K562 (cell line): Measurements from ENCODE around the gene ARHGDIA. TPM values are rescaled to one million over a fixed set of nuclear protein-coding genes. Genes with fewer than 3 reads are reported as not detected.

Source experiments
- ATAC-seq: fragments of 200-7000 bp; cut with Tn5 transposase; 3 replicates; pipeline ENCODE4 v1.9.1; 2020; ENCODE audit warnings: moderate library complexity
- BruUV-seq: library from RNA; stranded (reverse); fragments of 400-500 nt; replicated peaks from 2 replicates; lab custom pipeline; 2021; lab: Mats Ljungman, UMichigan
- CTCF ChIA-PET: fragments of 300-600 bp; formaldehyde crosslinking; extraction: SDS; loops from one replicate; lab custom pipeline; 2021; ENCODE audit warnings: low intra/inter-chr PET ratio; lab: Yijun Ruan, JAX
- POLR2A ChIA-PET: fragments of 300-600, 350-650 bp; sonication (Branson Sonifier 250); formaldehyde crosslinking; extraction: SDS; loops from one replicate; lab custom pipeline; 2021; ENCODE audit warnings: antibody characterized with exemption, inconsistent platforms; lab: Yijun Ruan, JAX
- DNase-seq, 4 experiments: peaks; one replicate each; pipeline versions ENCODE4 v3.0.0 to v3.0.0-alpha.2; 2011 to 2018; ENCODE audit warnings: low spot score in 3 of 4, mixed read lengths in 3 of 4; ENCODE audit errors: extremely low read depth in 1 of 4
- FAIRE-seq: peaks from 2 replicates; lab custom pipeline; 2011; peaks lifted over from hg19 to GRCh38; lab: Jason Lieb, UNC
- H2AFZ ChIP-seq: 2 replicates; pipeline ENCODE4 v1.6.0; 2011; ENCODE audit warnings: low read depth, low read length, control low read depth, inconsistent platforms
- H3K27ac ChIP-seq: fragments of 200-600 bp; 3 replicates; pipeline ENCODE4 v1.8.0; 2011; ENCODE audit warnings: low read depth, mild to moderate bottlenecking, control low read depth, inconsistent platforms, low read length, moderate library complexity, mixed read lengths; ENCODE audit errors: extremely low read depth
- H3K27me3 ChIP-seq, 2 experiments: fragments of 300-600 bp in 1 of 2; 2 replicates in 1 of 2; 3 replicates in 1 of 2; pipeline versions ENCODE4 v1.6.0 to v1.8.0; 2011; ENCODE audit warnings: inconsistent platforms in 2 of 2, low read length in 2 of 2, mild to moderate bottlenecking in 1 of 2, mixed read lengths in 1 of 2, moderate library complexity in 1 of 2; ENCODE audit not compliant: control insufficient read depth in 2 of 2, insufficient read depth in 2 of 2
- H3K36me3 ChIP-seq: fragments of 300-600 bp; 3 replicates; pipeline ENCODE4 v1.8.0; 2011; ENCODE audit warnings: mild to moderate bottlenecking, low read length, inconsistent platforms; ENCODE audit not compliant: control insufficient read depth, insufficient read depth
- H3K4me1 ChIP-seq, 2 experiments: fragments of 200-600 bp in 1 of 2; replicated peaks in 1 of 2; 2 replicates in 1 of 2; 3 replicates in 1 of 2; pipeline versions ENCODE4 v1.5.1 to v1.8.0; 2011; ENCODE audit warnings: inconsistent platforms in 2 of 2, low read length in 2 of 2, mild to moderate bottlenecking in 1 of 2, mixed read lengths in 1 of 2, moderate library complexity in 1 of 2; ENCODE audit not compliant: control insufficient read depth in 2 of 2, insufficient read depth in 2 of 2
- H3K4me2 ChIP-seq: 2 replicates; pipeline ENCODE4 v1.6.1; 2011; ENCODE audit warnings: low read length, control low read depth, inconsistent platforms, mixed read lengths; ENCODE audit not compliant: insufficient read depth
- H3K4me3 ChIP-seq: fragments of 200-600 bp; sonication (generic), shearing (Covaris generic); 2 replicates; pipeline ENCODE4 v1.5.1; 2016; ENCODE audit warnings: control low read depth, inconsistent platforms
- H3K79me2 ChIP-seq: fragments of 200-600 bp; 3 replicates; pipeline ENCODE4 v1.8.0; 2011; ENCODE audit warnings: low read length, inconsistent platforms; ENCODE audit not compliant: control insufficient read depth, insufficient read depth
- H3K9ac ChIP-seq, 2 experiments: 2 replicates each; pipeline versions ENCODE4 v1.6.0 to v1.6.1; 2011; ENCODE audit warnings: low read depth in 2 of 2, low read length in 2 of 2, control low read depth in 1 of 2, inconsistent platforms in 1 of 2, mild to moderate bottlenecking in 1 of 2, mixed read lengths in 1 of 2; ENCODE audit not compliant: insufficient read depth in 1 of 2
- H3K9me1 ChIP-seq: one replicate; pipeline ENCODE4 v1.6.0; 2011; ENCODE audit warnings: inconsistent platforms, mild to moderate bottlenecking, low read length, moderate library complexity; ENCODE audit not compliant: control insufficient read depth, insufficient read depth
- H3K9me3 ChIP-seq: replicated peaks from 2 replicates; pipeline ENCODE4 v1.5.1; 2011; ENCODE audit warnings: low read depth, low read length, inconsistent platforms; ENCODE audit not compliant: control insufficient read depth, insufficient read depth
- H4K20me1 ChIP-seq: replicated peaks from 2 replicates; pipeline ENCODE4 v1.6.1; 2011; ENCODE audit warnings: low read length, inconsistent platforms, mixed read lengths; ENCODE audit not compliant: control insufficient read depth, insufficient read depth
- EGR1 ChIP-seq: fragments of 450-650 bp; conservative IDR thresholded peaks from 2 replicates; pipeline ENCODE4 v1.6.1; 2017; ENCODE audit warnings: mild to moderate bottlenecking
- FOSL1 ChIP-seq: fragments of 200-800 bp; sonication (Bioruptor generic); conservative IDR thresholded peaks from 2 replicates; pipeline ENCODE4 v1.6.1; 2016; ENCODE audit warnings: missing genetic modification characterization, missing compliant biosample characterization
- HMGXB4 ChIP-seq: sonication (generic); formaldehyde crosslinking; IDR thresholded peaks from 2 replicates; pipeline ENCODE4 v1.8.1; 2023; ENCODE audit warnings: mild to moderate bottlenecking, missing genetic modification reagents
- IRF1 ChIP-seq: sonication (generic); formaldehyde crosslinking; IDR thresholded peaks from 2 replicates; pipeline ENCODE4 v1.8.0; 2022; ENCODE audit warnings: missing genetic modification reagents, mild to moderate bottlenecking, borderline replicate concordance
- IRF2 ChIP-seq: sonication (generic); formaldehyde crosslinking; IDR thresholded peaks from 2 replicates; pipeline ENCODE4 v1.8.1; 2022; ENCODE audit warnings: mild to moderate bottlenecking, missing genetic modification reagents
- KLF13 ChIP-seq: fragments of 450-650 bp; IDR thresholded peaks from 2 replicates; pipeline ENCODE4 v1.6.1; 2016; ENCODE audit warnings: missing genetic modification characterization, low read depth, mild to moderate bottlenecking, missing compliant biosample characterization, moderate library complexity, borderline replicate concordance
- NFYB ChIP-seq: IDR thresholded peaks from 2 replicates; pipeline ENCODE4 v1.6.1; 2011; ENCODE audit warnings: mild to moderate bottlenecking, moderate library complexity; ENCODE audit not compliant: insufficient read length; ENCODE audit errors: extremely low read depth
- RBFOX2 ChIP-seq: fragments of 200-400 bp; formaldehyde crosslinking; IDR thresholded peaks from 2 replicates; pipeline ENCODE4 v1.6.1; 2017; ENCODE audit warnings: low read depth, mild to moderate bottlenecking, low read length, moderate library complexity
- SAP30 ChIP-seq: fragments of 200-600 bp; sonication (generic); IDR thresholded peaks from 2 replicates; pipeline ENCODE4 v1.6.1; 2012; ENCODE audit warnings: borderline replicate concordance, low read depth, mild to moderate bottlenecking, moderate library complexity, low read length, control low read depth, inconsistent platforms; ENCODE audit not compliant: insufficient read depth, poor library complexity, severe bottlenecking
- SMAD4 ChIP-seq: fragments of 250-450 bp; sonication (Bioruptor Pico); conservative IDR thresholded peaks from 2 replicates; pipeline ENCODE4 v1.8.0; 2021; ENCODE audit warnings: inconsistent platforms, mild to moderate bottlenecking, moderate library complexity
- SMARCA5 ChIP-seq: fragments of 450-650 bp; IDR thresholded peaks from 2 replicates; pipeline ENCODE4 v1.6.1; 2016
- TRIM24 ChIP-seq, 2 experiments: fragments of 450-650 bp; IDR thresholded peaks; 2 replicates each; pipeline ENCODE4 v1.6.1; 2016
- ZBTB33 ChIP-seq: sonication (generic); formaldehyde crosslinking; IDR thresholded peaks from 2 replicates; pipeline ENCODE4 v1.8.1; 2023; ENCODE audit warnings: mild to moderate bottlenecking, missing genetic modification reagents
- ZC3H11A ChIP-seq: IDR thresholded peaks from 2 replicates; pipeline ENCODE4 v1.6.1; 2012; ENCODE audit warnings: low read depth, low read length, improper control_type of control experiment
- ZNF586 ChIP-seq: fragments of 450-650 bp; formaldehyde crosslinking; conservative IDR thresholded peaks from 2 replicates; pipeline ENCODE4 v1.4.0; 2020; ENCODE audit warnings: mild to moderate bottlenecking, moderate library complexity
- ZNF696 ChIP-seq: fragments of 250-450 bp; sonication (Bioruptor Pico); conservative IDR thresholded peaks from 2 replicates; pipeline ENCODE4 v1.4.0; 2020; ENCODE audit warnings: mild to moderate bottlenecking, moderate library complexity
- WGBS: fragments of 100-300 bp; shearing (Covaris generic); methylation state at CpG from one replicate; pipeline ENCODE4 v1.1.6; 2016; ENCODE audit warnings: low coverage, mixed read lengths; ENCODE audit not compliant: insufficient coverage; ENCODE audit errors: missing lambda C conversion rate; 5-methylcytosine and 5-hydroxymethylcytosine counted together
- in situ Hi-C: fragments of 300-500 bp; cut with MboI; formaldehyde crosslinking; loops from 4 replicates; pipeline ENCODE4 v1.15.0; 2018; ENCODE audit warnings: inconsistent platforms, mixed read lengths
- intact Hi-C: fragments of 100-400 bp; cut with micrococcal nuclease; formaldehyde crosslinking; loops from 2 replicates; pipeline ENCODE4 v1.14.2; 2022
- polyA plus RNA-seq, 8 experiments: library from polyadenylated mRNA; depleted of rRNA in 4 of 8; stranded (reverse) in 5 of 8; unstranded in 3 of 8; fragments of >200 nt; fragmentation: Nextera tagmentation in 2 of 8; fragmentation: Illumina TruSeq in 1 of 8; extraction: Ambion mirVana in 2 of 8; extraction: Trizol in 1 of 8; gene quantifications; 2 replicates each; pipeline versions ENCODE4 v1.2.1 to v1.2.3, GENCODE V29; 2011 to 2014; ENCODE audit warnings: inconsistent platforms in 1 of 8, missing spikeins in 1 of 8
- total RNA-seq, 7 experiments: library from RNA; depleted of rRNA in 6 of 7; stranded (reverse); fragments of >200 nt in 6 of 7; fragmentation: Illumina TruSeq in 2 of 7; extraction: Trizol in 2 of 7; gene quantifications; 2 replicates each; pipeline versions ENCODE4 v1.2.1 to v1.2.3, GENCODE V29; 2011 to 2021; ENCODE audit warnings: low replicate concordance in 1 of 7

ARHGDIA gene
- total and polyA plus RNA-seq, 9 of the 15 experiments (the other 6 are each of a cell fraction or from before 2014, with no cell fraction given), result 9.6 to 340 (median 97.6) TPM

- TF ChIP-seq HMGXB4 (CRISPR knock-in tag), result no peak
- peak; percentile 31 for TF ChIP-seq RBFOX2
- no peak for TF ChIP-seq EGR1
- TF ChIP-seq ZNF586 (CRISPR knock-in tag), result no peak
- TF ChIP-seq FOSL1, result 0 out of 2 replicates have a peak, but pooled peaks have one; percentile 5
These were observed 27.7 kb upstream of the ARHGDIA start (continued) for GRCh38 chr17:81898885-81899284.

GRCh38 chr17:81898029-81898866, 27.1 kb upstream of the ARHGDIA start:
- peaks cover 66% of the 10 kb centered on the region; the same call in 2 of the 3 replicates for H3K36me3 ChIP-seq
- peak; percentile 37 for FAIRE-seq
- TF ChIP-seq KLF13 (tag) (no peak), ZBTB33 (CRISPR knock-in tag) (peak; percentile 65), NFYB (no peak), ZNF696 (no peak), SMAD4 (CRISPR knock-in tag) (no peak), IRF2 (no peak), ZC3H11A (no peak), TRIM24 (IDR thresholded peaks at IDR 0.05) (no peak), SAP30 (no peak), IRF1 (CRISPR knock-in tag) (no peak), SMARCA5 (no peak)

More at GRCh38 chr17:81898029-81898866, 27.1 kb upstream of the ARHGDIA start:
- H3K79me2 ChIP-seq, result peaks cover 12% of the 10 kb centered on the region
- 70% methylated on average over 19 of the region's 19 CpGs for WGBS
- H3K27ac ChIP-seq, result no peak overlapping the region
- H3K27me3 ChIP-seq, result no peaks in the 10 kb centered on the region
- in situ Hi-C loops, result no loop called here
- BruUV-seq, result no TSS peak
- H4K20me1 ChIP-seq, result peaks cover 9% of the 10 kb centered on the region; the same call in 1 of the 2 replicates
- CTCF ChIA-PET, result no interaction called here
- no peak for ATAC-seq
- peaks cover 10 to 48% of the 10 kb centered on the region in 2 experiments for H3K4me1 ChIP-seq
- H3K9me1 ChIP-seq, result peaks cover 3% of the 10 kb centered on the region
- H3K4me2 ChIP-seq, result no peak overlapping the region
- intact Hi-C loops, result no loop called here
- H3K9me3 ChIP-seq, result no peaks in the 10 kb centered on the region
- no peak overlapping the region for H2AFZ ChIP-seq
- peak overlapping the region in 1 of 2 experiments; percentile 37; a peak in 2 of 4 replicates for H3K9ac ChIP-seq
- peak in 1 of 4 experiments; percentile 13 for DNase-seq
- POLR2A ChIA-PET, result interaction anchor here (0.5 to 2.0 kb wide), 11 partner anchors 14 to 1205 kb away, joined by 3 to 10 read pairs (median 3); no protein-coding TSS in a partner anchor
- no peak overlapping the region for H3K4me3 ChIP-seq
